Coronary artery (tissue), 2 donors: Measurements from ENCODE around the gene TSSK3.

Source experiments
- DNase-seq: peaks from one replicate; pipeline ENCODE4 v3.0.0-alpha.2; 2017; ENCODE audit warnings: low spot score
- H3K27ac ChIP-seq, 2 donors: fragments of 200-600 bp; sonication (generic); one replicate each; pipeline ENCODE4 v1.5.1; 2016 to 2019
- H3K4me3 ChIP-seq: fragments of 200-600 bp; sonication (generic); 2 replicates; pipeline ENCODE4 v1.5.1; 2016; ENCODE audit warnings: mild to moderate bottlenecking, moderate library complexity
- TF ChIP-seq, protein P1 (sequence below): fragments of 200-600 bp; sonication (generic); IDR thresholded peaks from one replicate; pipeline ENCODE4 v1.5.1; 2019; ENCODE audit warnings: antibody characterized with exemption

Gene TSSK3

DNA sequence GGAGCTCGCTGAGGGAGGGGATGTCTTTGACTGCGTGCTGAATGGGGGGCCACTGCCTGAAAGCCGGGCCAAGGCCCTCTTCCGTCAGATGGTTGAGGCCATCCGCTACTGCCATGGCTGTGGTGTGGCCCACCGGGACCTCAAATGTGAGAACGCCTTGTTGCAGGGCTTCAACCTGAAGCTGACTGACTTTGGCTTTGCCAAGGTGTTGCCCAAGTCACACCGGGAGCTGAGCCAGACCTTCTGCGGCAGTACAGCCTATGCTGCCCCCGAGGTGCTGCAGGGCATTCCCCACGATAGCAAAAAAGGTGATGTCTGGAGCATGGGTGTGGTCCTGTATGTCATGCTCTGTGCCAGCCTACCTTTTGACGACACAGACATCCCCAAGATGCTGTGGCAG, 1.4 kb downstream of the TSSK3 start:
- H3K4me3 ChIP-seq, result no peak overlapping the region
- TF ChIP-seq, protein P1, sequence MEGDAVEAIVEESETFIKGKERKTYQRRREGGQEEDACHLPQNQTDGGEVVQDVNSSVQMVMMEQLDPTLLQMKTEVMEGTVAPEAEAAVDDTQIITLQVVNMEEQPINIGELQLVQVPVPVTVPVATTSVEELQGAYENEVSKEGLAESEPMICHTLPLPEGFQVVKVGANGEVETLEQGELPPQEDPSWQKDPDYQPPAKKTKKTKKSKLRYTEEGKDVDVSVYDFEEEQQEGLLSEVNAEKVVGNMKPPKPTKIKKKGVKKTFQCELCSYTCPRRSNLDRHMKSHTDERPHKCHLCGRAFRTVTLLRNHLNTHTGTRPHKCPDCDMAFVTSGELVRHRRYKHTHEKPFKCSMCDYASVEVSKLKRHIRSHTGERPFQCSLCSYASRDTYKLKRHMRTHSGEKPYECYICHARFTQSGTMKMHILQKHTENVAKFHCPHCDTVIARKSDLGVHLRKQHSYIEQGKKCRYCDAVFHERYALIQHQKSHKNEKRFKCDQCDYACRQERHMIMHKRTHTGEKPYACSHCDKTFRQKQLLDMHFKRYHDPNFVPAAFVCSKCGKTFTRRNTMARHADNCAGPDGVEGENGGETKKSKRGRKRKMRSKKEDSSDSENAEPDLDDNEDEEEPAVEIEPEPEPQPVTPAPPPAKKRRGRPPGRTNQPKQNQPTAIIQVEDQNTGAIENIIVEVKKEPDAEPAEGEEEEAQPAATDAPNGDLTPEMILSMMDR, result no peak
- no peak overlapping the region for H3K27ac ChIP-seq
- no peak for DNase-seq

DNA sequence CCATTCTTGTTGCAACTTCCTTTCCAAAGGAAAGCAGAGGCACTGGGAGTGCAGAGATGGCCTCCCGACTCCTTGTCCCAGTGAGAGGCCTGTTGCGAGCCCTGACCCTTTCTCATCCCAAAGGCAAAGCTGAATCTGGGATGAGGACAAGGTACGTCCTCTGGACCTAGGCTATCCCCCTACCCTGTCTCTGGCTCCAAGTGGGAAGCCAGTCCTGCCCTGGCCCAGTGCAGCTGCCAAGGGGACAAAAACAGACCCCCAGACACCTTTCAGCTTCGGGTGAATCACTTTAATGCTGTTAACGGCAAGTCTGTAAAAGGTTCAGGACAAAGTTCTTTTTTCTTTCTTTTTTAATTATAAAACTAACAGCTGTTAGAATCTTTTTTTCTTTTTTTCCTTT, 2.5 kb downstream of the TSSK3 start:
- TF ChIP-seq, protein P1, result no peak
- DNase-seq, result no peak
- Histone ChIP-seq H3K4me3 (no peak overlapping the region), H3K27ac (no peak overlapping the region)

DNA sequence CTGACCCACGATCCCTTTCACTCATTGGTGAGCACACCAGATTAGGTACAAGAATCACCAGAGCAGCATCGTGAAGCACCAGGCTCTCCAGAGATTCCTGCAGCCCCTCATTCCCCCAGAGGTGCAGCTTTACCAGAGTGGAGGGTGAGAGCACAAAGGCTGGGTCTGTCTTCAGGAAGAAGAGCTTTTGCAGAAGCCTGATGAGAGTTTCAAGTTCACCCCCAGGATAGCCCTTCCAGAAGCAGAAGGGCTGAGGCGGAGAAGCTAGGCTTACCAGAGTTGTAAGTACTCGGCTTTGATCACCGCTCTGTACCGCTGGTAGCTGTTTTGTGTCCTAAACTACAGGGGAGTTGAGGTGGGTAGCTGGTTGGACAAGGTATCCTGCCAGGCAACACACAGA, 3.1 kb downstream of the TSSK3 start:
- Histone ChIP-seq H3K27ac (no peak overlapping the region), H3K4me3 (no peak overlapping the region)
- DNase-seq, result no peak
- TF ChIP-seq, protein P1, result no peak

DNA sequence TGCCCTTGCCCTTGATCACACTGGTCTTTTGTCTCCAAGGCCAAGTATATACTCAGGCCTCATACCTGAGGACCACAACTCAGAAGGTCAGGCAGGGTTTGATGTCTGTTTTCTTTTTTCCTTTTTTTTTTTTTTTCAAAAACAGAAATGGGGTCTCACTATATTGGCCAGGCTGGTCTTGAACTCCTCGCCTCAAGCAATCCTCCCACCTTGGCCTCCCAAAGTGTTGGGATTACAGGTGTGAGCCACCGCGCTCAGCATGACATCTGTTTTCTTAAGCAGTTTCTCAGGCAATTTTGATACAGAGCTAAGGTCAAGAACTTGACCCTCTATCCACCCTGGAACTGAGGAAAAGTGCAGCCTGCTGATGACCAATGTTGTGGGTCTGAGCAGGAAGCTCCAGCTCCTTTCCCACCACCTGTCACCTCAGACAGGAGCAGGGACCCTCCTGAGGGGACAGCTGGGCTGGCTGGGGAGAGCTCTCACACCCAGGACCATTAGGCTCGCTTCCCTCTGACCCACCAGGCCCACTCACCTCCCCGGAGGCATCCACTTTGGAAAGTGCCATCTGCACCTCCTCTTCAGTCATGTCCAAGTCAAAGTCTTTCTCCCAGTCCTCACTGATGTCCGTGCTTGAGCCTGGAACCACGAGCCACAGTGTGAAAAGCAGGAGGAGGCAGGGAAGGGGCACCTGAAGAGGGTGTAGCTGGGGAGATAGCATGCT, 5.7 kb downstream of the TSSK3 start:
- H3K27ac ChIP-seq, result no peak overlapping the region
- no peak overlapping the region for H3K4me3 ChIP-seq
- TF ChIP-seq, protein P1, result no peak
- DNase-seq, result no peak

DNA sequence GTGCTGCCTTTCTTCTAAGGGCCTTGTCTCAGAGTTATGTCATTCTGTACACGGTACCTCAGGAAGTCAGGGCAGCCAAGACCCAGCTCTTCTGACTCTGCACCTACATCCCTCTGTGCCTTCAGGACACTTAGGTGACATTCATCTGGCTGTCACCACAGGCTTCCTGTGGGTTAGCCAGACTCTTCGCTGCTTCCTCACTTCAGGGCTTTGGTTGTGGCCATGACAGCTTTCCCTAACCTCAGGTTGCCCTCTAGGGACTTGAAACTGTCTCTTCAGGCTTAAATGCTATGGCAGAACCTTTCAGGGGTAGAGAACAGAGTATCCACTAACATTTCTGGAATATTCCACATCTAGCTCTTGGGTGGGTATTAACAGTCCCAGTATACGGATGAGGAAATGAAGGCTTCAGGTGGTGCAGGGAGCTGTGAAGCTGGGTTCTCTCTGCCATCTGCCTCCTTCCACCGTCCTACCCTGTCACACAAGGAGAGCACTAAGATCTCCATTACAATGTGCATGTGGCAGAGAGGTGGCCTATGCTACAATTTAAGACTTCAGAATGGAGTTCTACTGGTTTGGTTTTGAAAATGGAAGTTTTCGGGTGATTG, 9.9 kb downstream of the TSSK3 start:
- Histone ChIP-seq H3K27ac (no peak overlapping the region), H3K4me3 (no peak overlapping the region)
- TF ChIP-seq, protein P1, result no peak
- no peak for DNase-seq

DNA sequence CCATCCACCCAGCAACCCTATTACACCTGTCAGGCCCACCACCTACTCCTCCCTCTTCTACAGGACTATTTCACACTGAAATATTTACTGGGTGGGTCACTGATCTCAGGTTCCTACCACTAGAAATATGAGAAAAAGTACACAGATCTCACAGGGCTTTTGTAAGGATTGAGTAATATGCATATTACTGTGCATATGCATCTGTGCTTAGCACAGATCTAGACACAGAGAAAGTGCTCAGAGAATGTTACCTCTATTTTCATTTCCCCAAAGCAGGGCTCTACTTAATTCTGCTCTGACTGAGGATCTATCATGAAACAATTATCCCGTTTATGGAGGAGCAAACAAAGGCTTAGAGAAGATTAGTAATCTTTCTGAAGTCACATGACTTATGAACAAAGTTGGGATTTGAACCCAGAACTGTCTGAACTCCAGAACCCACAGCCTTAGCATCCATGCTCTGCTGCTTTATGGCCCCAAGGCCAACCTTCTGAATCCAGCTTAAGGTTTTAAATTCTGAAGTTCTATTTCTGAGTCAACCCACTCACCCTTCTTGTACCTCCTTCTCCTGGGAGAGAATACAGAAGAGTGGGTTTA, 11.8 kb downstream of the TSSK3 start:
- Histone ChIP-seq H3K4me3 (no peak overlapping the region), H3K27ac (no peak overlapping the region)
- TF ChIP-seq, protein P1, result no peak
- no peak for DNase-seq

DNA sequence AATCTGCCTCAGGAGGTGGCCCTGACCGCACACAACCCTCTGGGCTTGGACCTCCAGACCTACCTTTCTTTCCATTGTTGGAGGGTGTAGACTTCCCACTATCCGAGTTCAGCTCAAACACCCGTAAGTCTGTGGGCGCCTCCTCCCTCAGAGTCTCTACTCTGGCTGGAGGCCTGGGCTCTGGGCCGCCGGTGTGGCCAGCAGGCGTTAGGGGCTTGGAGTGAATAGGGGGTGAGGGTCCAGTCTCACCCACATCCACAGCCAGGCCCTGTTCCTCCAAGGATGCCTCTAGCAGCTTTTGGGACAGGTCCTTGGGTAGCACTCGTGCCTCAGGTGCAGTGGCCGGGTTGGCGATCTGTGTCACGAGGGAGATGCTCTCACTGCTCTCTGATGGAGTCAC, 13.9 kb downstream of the TSSK3 start:
- TF ChIP-seq, protein P1, result no peak

More for the DNA sequence above, 13.9 kb downstream of the TSSK3 start:
- Histone ChIP-seq H3K27ac (no peak overlapping the region), H3K4me3 (no peak overlapping the region)
- no peak for DNase-seq
